ENCODE measurements around the gene TMEM232. TPM values are rescaled to one million over a fixed set of nuclear protein-coding genes. Genes with fewer than 3 reads are reported as not detected.
A peak's percentile ranks its signal among the peaks of the same experiment; 100 is the strongest.

The TMEM232 gene
- total RNA-seq, 2 donors from 2014 or later = 3.9 to 4.2 TPM

DNA sequence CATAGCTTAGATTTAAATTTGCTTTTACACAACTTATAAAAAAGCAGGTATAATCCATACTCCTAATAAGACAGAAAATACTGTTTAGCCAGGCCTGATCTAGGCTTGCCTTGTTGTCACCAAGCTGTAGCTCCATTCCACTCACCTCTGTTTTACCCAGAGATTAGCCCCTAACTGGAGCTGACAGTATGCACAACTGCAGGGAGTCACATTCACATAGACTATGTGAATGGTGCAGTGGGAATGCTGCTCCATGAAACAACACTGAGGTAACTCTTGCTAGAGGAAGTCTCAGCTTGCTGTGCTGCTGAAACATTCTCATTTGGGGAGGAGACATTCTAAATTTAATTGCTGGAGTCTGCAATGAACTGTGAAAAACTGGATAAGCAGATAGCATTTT is 209.1 kb downstream of the TMEM232 start:
- H3K27ac Mint-ChIP-seq = peak overlapping the region; percentile 27
- no peaks in the 10 kb centered on the region for H3K27me3 ChIP-seq (ENCODE audit: control insufficient read depth, insufficient read depth, low read length, poor library complexity, severe bottlenecking)
- no peak overlapping the region for H3K27ac ChIP-seq (ENCODE audit: low read depth, low read length)

GRCh38 chr5:110514030-110514429 is 212.4 kb downstream of the TMEM232 start:
- no peaks in the 10 kb centered on the region for H3K27me3 Mint-ChIP-seq (ENCODE audit: insufficient read depth)
- no peak overlapping the region for H3K27ac Mint-ChIP-seq
- H3K36me3 Mint-ChIP-seq (ENCODE audit: low read depth) = no peaks in the 10 kb centered on the region

More for the DNA sequence above, 209.1 kb downstream of the TMEM232 start:
- no peak overlapping the region for H3K4me3 ChIP-seq (ENCODE audit: low read length)
- Mint-ChIP-seq H3K4me3 (no peak overlapping the region), H3K4me1 (peaks cover 13% of the 10 kb centered on the region), H3K9me3 (peaks cover 9% of the 10 kb centered on the region), H3K27me3 (ENCODE audit: insufficient read depth) (no peaks in the 10 kb centered on the region), H3K36me3 (ENCODE audit: low read depth) (no peaks in the 10 kb centered on the region)
- TF ChIP-seq, protein P1, sequence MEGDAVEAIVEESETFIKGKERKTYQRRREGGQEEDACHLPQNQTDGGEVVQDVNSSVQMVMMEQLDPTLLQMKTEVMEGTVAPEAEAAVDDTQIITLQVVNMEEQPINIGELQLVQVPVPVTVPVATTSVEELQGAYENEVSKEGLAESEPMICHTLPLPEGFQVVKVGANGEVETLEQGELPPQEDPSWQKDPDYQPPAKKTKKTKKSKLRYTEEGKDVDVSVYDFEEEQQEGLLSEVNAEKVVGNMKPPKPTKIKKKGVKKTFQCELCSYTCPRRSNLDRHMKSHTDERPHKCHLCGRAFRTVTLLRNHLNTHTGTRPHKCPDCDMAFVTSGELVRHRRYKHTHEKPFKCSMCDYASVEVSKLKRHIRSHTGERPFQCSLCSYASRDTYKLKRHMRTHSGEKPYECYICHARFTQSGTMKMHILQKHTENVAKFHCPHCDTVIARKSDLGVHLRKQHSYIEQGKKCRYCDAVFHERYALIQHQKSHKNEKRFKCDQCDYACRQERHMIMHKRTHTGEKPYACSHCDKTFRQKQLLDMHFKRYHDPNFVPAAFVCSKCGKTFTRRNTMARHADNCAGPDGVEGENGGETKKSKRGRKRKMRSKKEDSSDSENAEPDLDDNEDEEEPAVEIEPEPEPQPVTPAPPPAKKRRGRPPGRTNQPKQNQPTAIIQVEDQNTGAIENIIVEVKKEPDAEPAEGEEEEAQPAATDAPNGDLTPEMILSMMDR (conservative IDR thresholded peaks at IDR 0.05) = no peak
- H3K9ac ChIP-seq (ENCODE audit: extremely low read depth, low read length, poor library complexity, severe bottlenecking) = no peak overlapping the region
- DNase-seq = peak; percentile 72
- peaks cover 2% of the 10 kb centered on the region for H3K4me1 ChIP-seq (ENCODE audit: control insufficient read depth, insufficient read depth, low read length)
- H3K36me3 ChIP-seq (ENCODE audit: control insufficient read depth, insufficient read depth, low read length) = no peaks in the 10 kb centered on the region
- H3K9me3 ChIP-seq (ENCODE audit: control insufficient read depth, low read length) = peaks cover 10% of the 10 kb centered on the region

GRCh38 chr5:110512266-110512665 is 214.2 kb downstream of the TMEM232 start:
- Mint-ChIP-seq H3K4me1 (peaks cover 5% of the 10 kb centered on the region), H3K36me3 (ENCODE audit: low read depth) (no peaks in the 10 kb centered on the region)

More at GRCh38 chr5:110514030-110514429, 212.4 kb downstream of the TMEM232 start:
- Mint-ChIP-seq H3K4me3 (no peak overlapping the region), H3K9me3 (no peaks in the 10 kb centered on the region), H3K4me1 (peaks cover 13% of the 10 kb centered on the region)
- Histone ChIP-seq H3K9ac (ENCODE audit: extremely low read depth, low read length, poor library complexity, severe bottlenecking) (no peak overlapping the region), H3K9me3 (ENCODE audit: control insufficient read depth, low read length) (no peaks in the 10 kb centered on the region), H3K27ac (ENCODE audit: low read depth, low read length) (no peak overlapping the region), H3K36me3 (ENCODE audit: control insufficient read depth, insufficient read depth, low read length) (no peaks in the 10 kb centered on the region), H3K27me3 (ENCODE audit: control insufficient read depth, insufficient read depth, low read length, poor library complexity, severe bottlenecking) (no peaks in the 10 kb centered on the region), H3K4me3 (ENCODE audit: low read length) (no peak overlapping the region), H3K4me1 (ENCODE audit: control insufficient read depth, insufficient read depth, low read length) (peaks cover 2% of the 10 kb centered on the region)
- no peak for DNase-seq
- TF ChIP-seq, protein P1 (conservative IDR thresholded peaks at IDR 0.05) = no peak
- WGBS, 2 experiments (ENCODE audit: insufficient coverage in 1 of 2, insufficient read length in 1 of 2) = 87% methylated on average over 2 of the region's 2 CpGs; no CpG with 5 or more reads in 1 of the 2 experiments

More at GRCh38 chr5:110512266-110512665, 214.2 kb downstream of the TMEM232 start:
- WGBS, 2 experiments (ENCODE audit: insufficient coverage in 1 of 2, insufficient read length in 1 of 2) = 95 to 100% methylated on average over 1 to 4 of the region's 4 CpGs
- H3K4me3 Mint-ChIP-seq = no peak overlapping the region
- Histone ChIP-seq H3K9ac (ENCODE audit: extremely low read depth, low read length, poor library complexity, severe bottlenecking) (no peak overlapping the region), H3K4me3 (ENCODE audit: low read length) (no peak overlapping the region), H3K27me3 (ENCODE audit: control insufficient read depth, insufficient read depth, low read length, poor library complexity, severe bottlenecking) (no peaks in the 10 kb centered on the region), H3K36me3 (ENCODE audit: control insufficient read depth, insufficient read depth, low read length) (no peaks in the 10 kb centered on the region), H3K27ac (ENCODE audit: low read depth, low read length) (no peak overlapping the region), H3K9me3 (ENCODE audit: control insufficient read depth, low read length) (no peaks in the 10 kb centered on the region), H3K4me1 (ENCODE audit: control insufficient read depth, insufficient read depth, low read length) (no peaks in the 10 kb centered on the region)
- no peak for DNase-seq
- no peaks in the 10 kb centered on the region for H3K27me3 Mint-ChIP-seq (ENCODE audit: insufficient read depth)
- H3K27ac Mint-ChIP-seq = no peak overlapping the region
- TF ChIP-seq, protein P1 (conservative IDR thresholded peaks at IDR 0.05) = no peak
- no peaks in the 10 kb centered on the region for H3K9me3 Mint-ChIP-seq

All from endodermal cell (in vitro differentiated cells).